ENCODE data around the gene HSPA12B. TPM values are rescaled to one million over a fixed set of nuclear protein-coding genes. Genes with fewer than 3 reads are reported as not detected.

The HSPA12B gene
- total RNA-seq, 1 donor from 2014 or later = 64.8 TPM

- DNase-seq (ENCODE audit: low spot score in 2 of 2) = no peak
- no peak overlapping the region for H3K27ac ChIP-seq
- intact Hi-C loops (cut with DNase I) = no loop called here
- peaks cover 0 to 3% of the 10 kb centered on the region in 2 donors for H3K9me3 ChIP-seq
- no peaks in the 10 kb centered on the region for H3K27me3 ChIP-seq
- no peaks in the 10 kb centered on the region for H3K4me1 ChIP-seq
- no peaks in the 10 kb centered on the region for H3K36me3 ChIP-seq
- TF ChIP-seq, protein P1, sequence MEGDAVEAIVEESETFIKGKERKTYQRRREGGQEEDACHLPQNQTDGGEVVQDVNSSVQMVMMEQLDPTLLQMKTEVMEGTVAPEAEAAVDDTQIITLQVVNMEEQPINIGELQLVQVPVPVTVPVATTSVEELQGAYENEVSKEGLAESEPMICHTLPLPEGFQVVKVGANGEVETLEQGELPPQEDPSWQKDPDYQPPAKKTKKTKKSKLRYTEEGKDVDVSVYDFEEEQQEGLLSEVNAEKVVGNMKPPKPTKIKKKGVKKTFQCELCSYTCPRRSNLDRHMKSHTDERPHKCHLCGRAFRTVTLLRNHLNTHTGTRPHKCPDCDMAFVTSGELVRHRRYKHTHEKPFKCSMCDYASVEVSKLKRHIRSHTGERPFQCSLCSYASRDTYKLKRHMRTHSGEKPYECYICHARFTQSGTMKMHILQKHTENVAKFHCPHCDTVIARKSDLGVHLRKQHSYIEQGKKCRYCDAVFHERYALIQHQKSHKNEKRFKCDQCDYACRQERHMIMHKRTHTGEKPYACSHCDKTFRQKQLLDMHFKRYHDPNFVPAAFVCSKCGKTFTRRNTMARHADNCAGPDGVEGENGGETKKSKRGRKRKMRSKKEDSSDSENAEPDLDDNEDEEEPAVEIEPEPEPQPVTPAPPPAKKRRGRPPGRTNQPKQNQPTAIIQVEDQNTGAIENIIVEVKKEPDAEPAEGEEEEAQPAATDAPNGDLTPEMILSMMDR (IDR thresholded peaks at IDR 0.05) = no peak
- no peak overlapping the region for H3K4me3 ChIP-seq
Observed at GRCh38 chr20:3698591-3699001, 33.9 kb upstream of the HSPA12B start.

- Histone ChIP-seq H3K9me3 (peaks cover 0 to 3% of the 10 kb centered on the region in 2 donors), H3K27me3 (no peaks in the 10 kb centered on the region), H3K27ac (no peak overlapping the region), H3K4me3 (no peak overlapping the region), H3K4me1 (no peaks in the 10 kb centered on the region), H3K36me3 (no peaks in the 10 kb centered on the region)
- no peak for DNase-seq (ENCODE audit: low spot score in 2 of 2)
- TF ChIP-seq, protein P1 (IDR thresholded peaks at IDR 0.05) = no peak
- intact Hi-C loops (cut with DNase I) = no loop called here
Observed at GRCh38 chr20:3699037-3699436, 33.4 kb upstream of the HSPA12B start.

- Histone ChIP-seq H3K4me1 (no peaks in the 10 kb centered on the region), H3K36me3 (no peaks in the 10 kb centered on the region), H3K27ac (no peak overlapping the region), H3K4me3 (no peak overlapping the region), H3K9me3 (peaks cover 0 to 2% of the 10 kb centered on the region in 2 donors), H3K27me3 (no peaks in the 10 kb centered on the region)
- no peak for DNase-seq (ENCODE audit: low spot score in 2 of 2)
- TF ChIP-seq, protein P1 (IDR thresholded peaks at IDR 0.05) = no peak
- intact Hi-C loops (cut with DNase I) = no loop called here
Observed at GRCh38 chr20:3701061-3701998, 31.2 kb upstream of the HSPA12B start.

DNA sequence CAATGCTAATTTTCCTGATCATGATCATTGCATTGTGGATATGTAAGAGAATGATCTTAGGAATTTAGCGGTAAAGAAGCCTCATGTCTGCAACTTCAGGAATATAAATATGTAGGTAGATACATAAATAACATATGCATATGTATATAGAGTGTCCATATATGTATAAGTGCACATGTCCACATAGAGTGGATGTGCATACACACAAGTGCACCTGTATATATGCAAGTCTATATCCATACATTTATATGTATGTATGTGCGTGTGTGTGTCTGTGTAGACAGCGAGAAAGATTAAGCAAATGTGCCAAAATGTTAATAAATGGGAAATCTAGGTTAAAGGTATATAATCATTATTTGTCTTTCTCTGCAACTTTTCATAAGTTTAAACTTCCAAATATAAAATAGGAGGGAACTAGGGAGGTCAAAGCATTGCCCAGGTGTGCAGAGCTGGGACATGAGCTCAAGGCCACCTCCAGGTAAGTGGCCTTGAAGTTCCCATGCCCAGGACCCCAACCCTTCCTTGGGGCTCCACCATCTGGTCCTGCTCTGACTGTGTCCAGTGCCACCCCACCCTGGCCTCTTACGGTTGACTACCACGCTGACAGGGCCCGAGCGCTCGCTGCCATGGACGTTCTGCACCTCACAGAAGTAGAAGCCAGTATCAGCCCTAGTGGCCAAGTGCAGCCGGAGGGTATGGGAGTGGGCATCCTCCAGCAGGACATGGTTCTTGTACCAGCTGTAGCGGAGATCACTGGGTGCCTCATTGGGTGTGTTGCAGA is 29.7 kb upstream of the HSPA12B start:
- intact Hi-C loops (cut with DNase I) = no loop called here
- TF ChIP-seq, protein P1 (IDR thresholded peaks at IDR 0.05) = no peak
- Histone ChIP-seq H3K4me3 (no peak overlapping the region), H3K36me3 (no peaks in the 10 kb centered on the region), H3K27me3 (no peaks in the 10 kb centered on the region), H3K9me3 (no peaks in the 10 kb centered on the region), H3K4me1 (peaks cover 4 to 5% of the 10 kb centered on the region in 2 donors), H3K27ac (no peak overlapping the region)
- no peak for DNase-seq (ENCODE audit: low spot score in 2 of 2)

GRCh38 chr20:3704087-3704486 is 28.4 kb upstream of the HSPA12B start:
- intact Hi-C loops (cut with DNase I) = no loop called here
- TF ChIP-seq, protein P1 (IDR thresholded peaks at IDR 0.05) = no peak
- H3K4me3 ChIP-seq = no peak overlapping the region
- no peak for DNase-seq (ENCODE audit: low spot score in 2 of 2)
- no peaks in the 10 kb centered on the region for H3K36me3 ChIP-seq
- H3K9me3 ChIP-seq = no peaks in the 10 kb centered on the region
- H3K4me1 ChIP-seq = peaks cover 4 to 5% of the 10 kb centered on the region in 2 donors
- H3K27me3 ChIP-seq = no peaks in the 10 kb centered on the region
- H3K27ac ChIP-seq = no peak overlapping the region
